Ovary (tissue), 10 donors: ENCODE results near the gene KRT72. TPM values are rescaled to one million over a fixed set of nuclear protein-coding genes. Genes with fewer than 3 reads are reported as not detected.

Experiments used
- DNase-seq, 5 donors: peaks; one replicate each; pipeline ENCODE4 v3.0.0-alpha.2; 2019 to 2020
- H3K27ac ChIP-seq, 2 donors: fragments of 200-600 bp; one replicate each; pipeline versions ENCODE4 v1.5.1 to v1.8.0; 2019 to 2022
- H3K27me3 ChIP-seq: fragments of 200-600 bp; one replicate; pipeline ENCODE4 v1.8.0; 2022
- H3K36me3 ChIP-seq: fragments of 200-600 bp; sonication (generic); one replicate; pipeline ENCODE4 v1.5.1; 2019
- H3K4me1 ChIP-seq: one replicate; pipeline ENCODE4 v1.8.1; 2013; ENCODE audit warnings: mild to moderate bottlenecking, moderate library complexity; ENCODE audit not compliant: insufficient read depth
- H3K4me3 ChIP-seq: fragments of 200-600 bp; sonication (generic); one replicate; pipeline ENCODE4 v1.5.1; 2017
- H3K9me3 ChIP-seq, 2 donors: fragments of 200-600 bp in 1 of 2; sonication (generic) in 1 of 2; one replicate each; pipeline versions ENCODE4 v1.5.1 to v1.8.1; 2013 to 2019; ENCODE audit warnings: mild to moderate bottlenecking in 1 of 2, moderate library complexity in 1 of 2
- EP300 ChIP-seq: sonication (generic); formaldehyde crosslinking; IDR thresholded peaks from one replicate; pipeline ENCODE4 v1.6.1; 2017; ENCODE audit warnings: antibody characterized with exemption
- POLR2A ChIP-seq: fragments of 450-650 bp; IDR thresholded peaks from one replicate; pipeline ENCODE4 v1.6.1; 2017; ENCODE audit warnings: antibody characterized with exemption, mild to moderate bottlenecking, moderate library complexity
- WGBS, 3 donors: extraction: QIAGEN DNeasy Blood & Tissue Kit in 1 of 3; methylation state at CpG; one replicate each; pipeline versions ENCODE4 v1.1.5 to v1.1.7; 2013 to 2017; 5-methylcytosine and 5-hydroxymethylcytosine counted together
- intact Hi-C, 4 donors: fragments of 100-400 bp; cut with DNase I; formaldehyde crosslinking; loops; one replicate each; pipeline versions ENCODE4 v1.11.0 to v1.15.1; 2022 to 2023
- long read RNA-seq, 3 donors: library from polyadenylated mRNA in 2 of 3; unstranded in 2 of 3; transcript quantifications; one replicate each; pipeline ENCODE4 v2.0.0 and lab custom pipeline, GENCODE V29; 2021 to 2026
- polyA plus RNA-seq, 2 donors: library from polyadenylated mRNA; stranded (reverse); fragments of 200-250 nt in 1 of 2; fragments of 350-450 nt in 1 of 2; fragmentation: Illumina TruSeq in 1 of 2; extraction: RNeasy Lipid Tissue Mini Kit (QIAGEN cat#74804) in 1 of 2; gene quantifications; one replicate each; pipeline ENCODE4 v1.2.3, GENCODE V29; 2013 to 2014
- total RNA-seq, 7 donors: library from RNA; depleted of rRNA in 2 of 7; stranded (reverse); fragments of >200 nt in 2 of 7; fragmentation: NEBNext Ultra II Directional in 3 of 7; extraction: Animal tissue kit (Norgen Biotek cat#: 25700) in 3 of 7; gene quantifications; one replicate each; pipeline versions ENCODE4 v1.1.0 to v1.2.4, GENCODE V29; 2016 to 2023
- TF ChIP-seq, protein P1 (sequence below), 3 donors: fragments of 450-650 bp in 2 of 3; fragments of 200-600 bp in 1 of 3; IDR thresholded peaks; one replicate each; pipeline versions ENCODE4 v1.5.1 to v1.8.0; 2016 to 2022; ENCODE audit warnings: antibody characterized with exemption in 3 of 3, mild to moderate bottlenecking in 1 of 3
- donor health status: DM: no; HTN: no; CAD: no; lungs with moderate emphysema.
- donor health status: DM: no; HTN: no; CAD: no.
- donor health status: Bipolar disorder and iron deficiency.
- donor health status: DM: yes; HTN: yes; CAD: no.
- donor health status: DM: no; HTN: no; CAD: no.
- donor health status: DM: yes; HTN: yes; CAD: no.

KRT72 gene
- total RNA-seq = not detected
- not detected for polyA plus RNA-seq
- long read RNA-seq, donor 1 = 0 reads
- long read RNA-seq, donor 2 = 0 reads
- long read RNA-seq, donor 3 = 0 reads

DNA sequence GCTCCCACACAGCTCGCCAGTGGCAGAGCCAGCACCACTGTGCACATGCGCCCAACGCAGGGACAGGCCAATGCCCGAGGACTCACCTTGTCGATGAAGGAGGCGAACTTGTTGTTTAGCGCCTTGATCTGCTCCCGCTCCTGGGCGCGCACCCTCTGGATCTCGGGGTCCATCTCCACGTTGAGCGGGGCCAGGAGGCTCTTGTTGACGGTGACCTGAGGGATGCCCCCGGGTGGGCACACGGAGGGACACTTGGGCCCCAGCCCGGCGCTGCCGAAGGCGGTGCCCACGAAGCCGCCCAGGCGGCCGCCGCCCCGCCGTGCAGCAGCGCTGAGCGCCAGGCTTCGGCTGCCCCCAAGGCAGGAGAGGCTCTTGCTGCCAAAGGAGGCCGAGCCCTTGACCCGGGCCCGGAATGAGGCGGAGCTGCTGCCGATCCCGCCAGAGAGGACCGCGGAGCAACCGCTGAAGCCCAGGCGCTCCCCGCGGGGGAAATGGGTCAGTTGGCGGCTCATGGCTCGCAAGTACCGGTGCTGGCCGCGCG, at the start of gene KRT72:
Gene KRT72 (minus strand): TSS at position 523 of the 541 bp plus-strand sequence. CDS start 11 bp downstream, at position 512.
- H3K36me3 ChIP-seq = no peaks in the 10 kb centered on the region
- peaks cover 0 to 7% of the 10 kb centered on the region in 2 donors for H3K9me3 ChIP-seq
- no peak within 1 kb of the TSS for H3K4me3 ChIP-seq
- TF ChIP-seq POLR2A (no peak), EP300 (no peak)
- TF ChIP-seq, protein P1, sequence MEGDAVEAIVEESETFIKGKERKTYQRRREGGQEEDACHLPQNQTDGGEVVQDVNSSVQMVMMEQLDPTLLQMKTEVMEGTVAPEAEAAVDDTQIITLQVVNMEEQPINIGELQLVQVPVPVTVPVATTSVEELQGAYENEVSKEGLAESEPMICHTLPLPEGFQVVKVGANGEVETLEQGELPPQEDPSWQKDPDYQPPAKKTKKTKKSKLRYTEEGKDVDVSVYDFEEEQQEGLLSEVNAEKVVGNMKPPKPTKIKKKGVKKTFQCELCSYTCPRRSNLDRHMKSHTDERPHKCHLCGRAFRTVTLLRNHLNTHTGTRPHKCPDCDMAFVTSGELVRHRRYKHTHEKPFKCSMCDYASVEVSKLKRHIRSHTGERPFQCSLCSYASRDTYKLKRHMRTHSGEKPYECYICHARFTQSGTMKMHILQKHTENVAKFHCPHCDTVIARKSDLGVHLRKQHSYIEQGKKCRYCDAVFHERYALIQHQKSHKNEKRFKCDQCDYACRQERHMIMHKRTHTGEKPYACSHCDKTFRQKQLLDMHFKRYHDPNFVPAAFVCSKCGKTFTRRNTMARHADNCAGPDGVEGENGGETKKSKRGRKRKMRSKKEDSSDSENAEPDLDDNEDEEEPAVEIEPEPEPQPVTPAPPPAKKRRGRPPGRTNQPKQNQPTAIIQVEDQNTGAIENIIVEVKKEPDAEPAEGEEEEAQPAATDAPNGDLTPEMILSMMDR (IDR thresholded peaks at IDR 0.05) = no peak
- DNase-seq = no peak
- intact Hi-C loops = no loop called here
- no peaks in the 10 kb centered on the region for H3K27me3 ChIP-seq
- no peak within 1 kb of the TSS for H3K27ac ChIP-seq
- WGBS, 3 donors = 20 to 27% (median 20%) methylated on average over 42 to 48 of the region's 48 CpGs
- no peaks in the 10 kb centered on the region for H3K4me1 ChIP-seq

DNA sequence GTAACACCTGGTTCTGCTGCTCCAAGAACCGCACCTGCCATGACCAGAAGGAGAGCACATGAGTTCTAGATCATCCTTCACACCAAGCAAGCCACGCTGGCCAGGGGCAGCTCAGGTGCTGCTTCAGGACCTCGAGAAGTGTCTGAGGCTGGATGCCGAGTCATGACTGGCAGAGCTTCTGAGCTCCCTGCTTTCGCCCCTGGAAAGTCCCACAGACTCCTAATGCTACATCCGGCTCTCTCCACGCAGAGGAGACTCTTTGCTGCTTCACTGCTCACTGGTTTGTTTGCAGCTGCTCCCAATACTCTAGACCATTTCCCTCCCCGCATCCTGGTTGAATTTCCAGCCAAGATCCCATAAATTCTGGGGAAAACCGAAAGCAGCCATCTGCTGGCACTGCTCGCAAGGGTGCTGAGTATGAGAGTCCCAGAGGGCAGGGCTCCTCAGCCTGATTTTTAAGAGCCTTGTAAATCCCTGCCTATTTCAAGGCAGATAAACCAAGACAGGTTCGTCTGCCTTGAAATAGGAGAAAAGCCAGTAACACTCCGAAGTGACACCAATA, 49.3 kb upstream of the KRT72 start:
- H3K27ac ChIP-seq = no peak overlapping the region
- DNase-seq = no peak

DNA sequence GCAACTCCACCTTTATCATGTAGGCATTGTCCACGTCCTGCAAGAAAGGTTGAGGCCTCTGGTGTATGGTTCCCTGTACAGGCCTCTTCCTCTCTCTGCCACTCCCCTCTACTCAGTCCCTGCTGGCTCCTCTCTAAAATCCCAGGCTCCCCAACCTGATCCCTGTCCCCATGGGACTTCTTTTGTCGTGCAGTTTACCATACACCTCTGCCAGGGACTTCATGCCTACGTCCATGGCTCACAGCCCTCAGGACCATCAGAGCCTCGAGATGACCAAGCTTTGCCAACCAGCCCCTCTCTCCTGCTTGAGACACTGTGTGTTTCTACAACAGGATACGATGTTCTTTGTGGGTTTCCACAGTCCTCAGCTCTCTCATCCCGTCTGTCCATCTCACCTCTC, 47.8 kb upstream of the KRT72 start:
- TF ChIP-seq, protein P1 (IDR thresholded peaks at IDR 0.05) = no peak
- TF ChIP-seq POLR2A (no peak), EP300 (no peak)
- 66 to 82% (median 69%) methylated on average over 6 of the region's 6 CpGs for WGBS, 3 donors
- H3K4me1 ChIP-seq = no peaks in the 10 kb centered on the region
- H3K9me3 ChIP-seq = no peaks in the 10 kb centered on the region
- H3K27ac ChIP-seq = no peak overlapping the region
- DNase-seq = no peak
- no peaks in the 10 kb centered on the region for H3K27me3 ChIP-seq
- intact Hi-C loops = no loop called here
- no peaks in the 10 kb centered on the region for H3K36me3 ChIP-seq
- H3K4me3 ChIP-seq = no peak overlapping the region

More for the DNA sequence above, 49.3 kb upstream of the KRT72 start:
- WGBS, 3 donors = 30 to 68% (median 56%) methylated on average over 12 of the region's 12 CpGs
- TF ChIP-seq, protein P1 (IDR thresholded peaks at IDR 0.05) = no peak
- TF ChIP-seq EP300 (no peak), POLR2A (no peak)
- Histone ChIP-seq H3K9me3 (no peaks in the 10 kb centered on the region), H3K4me3 (no peak overlapping the region), H3K27me3 (no peaks in the 10 kb centered on the region), H3K4me1 (no peaks in the 10 kb centered on the region), H3K36me3 (no peaks in the 10 kb centered on the region)
- intact Hi-C loops = no loop called here

DNA sequence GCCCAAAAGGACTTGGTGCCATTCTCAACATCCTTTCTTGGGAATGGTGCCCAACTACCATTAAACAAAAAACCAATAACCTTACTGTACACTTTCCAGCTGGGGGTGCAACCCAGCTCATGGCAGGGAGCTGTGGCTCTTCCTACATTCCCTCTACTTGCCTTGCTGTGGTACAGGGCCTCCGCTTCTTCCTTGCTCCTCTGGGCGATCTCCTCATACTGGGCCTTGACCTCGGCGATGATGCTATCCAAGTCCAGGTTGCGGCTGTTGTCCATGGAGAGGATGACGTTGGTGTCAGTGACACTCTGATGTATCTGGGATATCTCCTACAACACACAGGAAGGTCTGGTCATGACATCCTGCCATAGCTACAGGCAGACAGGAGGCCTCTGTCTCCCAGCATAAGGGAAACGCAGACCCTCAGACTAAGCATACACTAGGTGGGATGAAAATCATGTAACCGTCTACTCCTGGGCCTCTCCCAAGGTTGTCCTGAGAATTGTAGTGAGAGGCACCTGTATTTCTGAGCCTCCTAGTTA, 46.8 kb upstream of the KRT72 start:
- Histone ChIP-seq H3K27me3 (no peaks in the 10 kb centered on the region), H3K9me3 (no peaks in the 10 kb centered on the region), H3K4me1 (no peaks in the 10 kb centered on the region), H3K27ac (no peak overlapping the region), H3K4me3 (no peak overlapping the region), H3K36me3 (no peaks in the 10 kb centered on the region)
- TF ChIP-seq POLR2A (no peak), EP300 (no peak)
- TF ChIP-seq, protein P1 (IDR thresholded peaks at IDR 0.05) = no peak
- intact Hi-C loops = no loop called here
- 90 to 93% (median 91%) methylated on average over 8 of the region's 8 CpGs for WGBS, 3 donors
- DNase-seq = no peak
